GM19438 (cell line): ENCODE data around the gene DMRT3.

ENCODE experiments used
- ATAC-seq: cut with Tn5 transposase; IDR thresholded peaks from one replicate; pipeline ENCODE4 v1.9.1; 2021; ENCODE audit warnings: low read depth; ENCODE audit not compliant: unreplicated experiment

DMRT3 gene

GRCh38 chr9:976258-976942 is at the start of gene DMRT3:
Gene DMRT3 (plus strand): TSS chr9:976655. CDS start chr9:977002, 347 bp downstream.
- ATAC-seq, result no peak

GRCh38 chr9:926976-927375 is 49.5 kb upstream of the DMRT3 start:
- ATAC-seq, result no peak

GRCh38 chr9:928363-929042 is 48.0 kb upstream of the DMRT3 start:
- peak; percentile 64 for ATAC-seq

- ATAC-seq, result no peak
Observed at GRCh38 chr9:929719-930118, 46.7 kb upstream of the DMRT3 start.

- no peak for ATAC-seq
Observed at GRCh38 chr9:933356-933755, 43.1 kb upstream of the DMRT3 start.

GRCh38 chr9:935348-935965 is 41.0 kb upstream of the DMRT3 start:
- no peak for ATAC-seq

- ATAC-seq, result no peak
Observed at GRCh38 chr9:942805-943580, 33.5 kb upstream of the DMRT3 start.

- ATAC-seq, result no peak
Observed at GRCh38 chr9:947985-948384, 28.5 kb upstream of the DMRT3 start.

- ATAC-seq, result no peak
Observed at GRCh38 chr9:948497-948896, 28.0 kb upstream of the DMRT3 start.

- ATAC-seq, result no peak
Observed at GRCh38 chr9:950139-950538, 26.3 kb upstream of the DMRT3 start.

GRCh38 chr9:952546-952945 is 23.9 kb upstream of the DMRT3 start:
- ATAC-seq, result no peak

GRCh38 chr9:959105-959504 is 17.4 kb upstream of the DMRT3 start:
- no peak for ATAC-seq

- ATAC-seq, result no peak
Observed at GRCh38 chr9:959914-960313, 16.5 kb upstream of the DMRT3 start.

GRCh38 chr9:962023-962422 is 14.4 kb upstream of the DMRT3 start:
- no peak for ATAC-seq

- ATAC-seq, result no peak
Observed at GRCh38 chr9:965497-965896, 11.0 kb upstream of the DMRT3 start.

GRCh38 chr9:966870-967269 is 9.6 kb upstream of the DMRT3 start:
- no peak for ATAC-seq

- no peak for ATAC-seq
Observed at GRCh38 chr9:967436-967835, 9.0 kb upstream of the DMRT3 start.

- no peak for ATAC-seq
Observed at GRCh38 chr9:967903-968641, 8.4 kb upstream of the DMRT3 start.

GRCh38 chr9:969310-970150 is 6.9 kb upstream of the DMRT3 start:
- no peak for ATAC-seq
